Keratinocyte (primary cell): ENCODE results near the gene OSGIN1. TPM values are rescaled to one million over a fixed set of nuclear protein-coding genes. Genes with fewer than 3 reads are reported as not detected.

Experiments
- DNase-seq: peaks from one replicate; pipeline ENCODE4 v3.0.0-alpha.2; 2011; ENCODE audit warnings: low read depth, missing footprints, low spot score
- FAIRE-seq: peaks from 2 replicates; lab custom pipeline; 2011; peaks lifted over from hg19 to GRCh38; lab: Jason Lieb, UNC
- H2AFZ ChIP-seq: 2 replicates; pipeline ENCODE4 v1.6.0; 2012; ENCODE audit warnings: low read length, control low read depth, inconsistent platforms; ENCODE audit not compliant: control insufficient read depth
- H3K27ac ChIP-seq: 2 replicates; pipeline ENCODE4 v1.5.1; 2011; ENCODE audit warnings: low read length; ENCODE audit not compliant: control insufficient read depth, insufficient read depth
- H3K27me3 ChIP-seq: 3 replicates; pipeline ENCODE4 v1.6.0; 2011; ENCODE audit warnings: low read length; ENCODE audit not compliant: control insufficient read depth, insufficient read depth; ENCODE audit errors: extremely low read depth
- H3K36me3 ChIP-seq, 2 experiments: 2 replicates in 1 of 2; 3 replicates in 1 of 2; pipeline ENCODE4 v1.5.1; 2011; ENCODE audit warnings: low read length in 2 of 2, mild to moderate bottlenecking in 1 of 2; ENCODE audit not compliant: control insufficient read depth in 2 of 2, insufficient read depth in 2 of 2; ENCODE audit errors: extremely low read depth in 1 of 2
- H3K4me1 ChIP-seq: 3 replicates; pipeline ENCODE4 v1.5.1; 2011; ENCODE audit warnings: low read length; ENCODE audit not compliant: control insufficient read depth, insufficient read depth; ENCODE audit errors: extremely low read depth
- H3K4me2 ChIP-seq: 3 replicates; pipeline ENCODE4 v1.6.0; 2011; ENCODE audit warnings: low read depth, low read length; ENCODE audit not compliant: control insufficient read depth, insufficient read depth; ENCODE audit errors: extremely low read depth
- H3K4me3 ChIP-seq, 3 experiments: fragments of 200-600 bp in 1 of 3; sonication (generic) in 1 of 3; 2 replicates in 2 of 3; 3 replicates in 1 of 3; pipeline ENCODE4 v1.5.1; 2011 to 2016; ENCODE audit warnings: low read length in 3 of 3, mild to moderate bottlenecking in 3 of 3, control low read depth in 2 of 3, inconsistent platforms in 1 of 3, low read depth in 1 of 3, mixed read lengths in 1 of 3, mixed run types in 1 of 3, moderate library complexity in 1 of 3; ENCODE audit not compliant: control insufficient read depth in 2 of 3, insufficient read depth in 2 of 3; ENCODE audit errors: extremely low read depth in 1 of 3
- H3K79me2 ChIP-seq: 2 replicates; pipeline ENCODE4 v1.6.0; 2012; ENCODE audit warnings: low read length; ENCODE audit not compliant: control insufficient read depth, insufficient read depth
- H3K9ac ChIP-seq: 3 replicates; pipeline ENCODE4 v1.6.0; 2011; ENCODE audit warnings: low read length; ENCODE audit not compliant: control insufficient read depth, insufficient read depth; ENCODE audit errors: extremely low read depth
- H3K9me1 ChIP-seq: 3 replicates; pipeline ENCODE4 v1.6.0; 2011; ENCODE audit warnings: low read length; ENCODE audit not compliant: control insufficient read depth, insufficient read depth; ENCODE audit errors: extremely low read depth
- H3K9me3 ChIP-seq: 2 replicates; pipeline ENCODE4 v1.5.1; 2012; ENCODE audit warnings: low read depth, low read length; ENCODE audit not compliant: control insufficient read depth
- H4K20me1 ChIP-seq: 3 replicates; pipeline ENCODE4 v1.6.0; 2011; ENCODE audit warnings: low read length; ENCODE audit not compliant: control insufficient read depth, insufficient read depth; ENCODE audit errors: extremely low read depth
- CTCF ChIP-seq, 3 experiments: IDR thresholded peaks in 1 of 3; conservative IDR thresholded peaks in 1 of 3; optimal IDR thresholded peaks in 1 of 3; 2 replicates in 2 of 3; 3 replicates in 1 of 3; pipeline versions ENCODE3 to v1.5.1; 2011; ENCODE audit warnings: low read length in 3 of 3, mild to moderate bottlenecking in 3 of 3, moderate library complexity in 2 of 3, control low read depth in 1 of 3, inconsistent platforms in 1 of 3; ENCODE audit not compliant: insufficient read depth in 2 of 3; ENCODE audit errors: extremely low read depth in 1 of 3
- EZH2 ChIP-seq: IDR thresholded peaks from one replicate; pipeline ENCODE4 v1.6.1; 2012; ENCODE audit warnings: inconsistent platforms, mild to moderate bottlenecking, low read length, moderate library complexity
- dilution Hi-C: fragments of 300-500 bp; cut with MboI; formaldehyde crosslinking; loops from one replicate; pipeline ENCODE4 v1.7.0; 2020; ENCODE audit warnings: low sequenced_read_pairs; ENCODE audit not compliant: extremely low pct_ligation_motif_present
- polyA plus RNA-seq, 5 experiments: library from polyadenylated mRNA; depleted of rRNA in 3 of 5; stranded (reverse) in 3 of 5; stranded (forward) in 1 of 5; unstranded in 1 of 5; fragments of >200 nt; gene quantifications; 1 replicate in 1 of 5; 2 replicates in 3 of 5; 3 replicates in 1 of 5; pipeline versions ENCODE4 v1.2.1 to v1.2.3, GENCODE V29; 2011 to 2012; ENCODE audit warnings: missing spikeins in 2 of 5, low read depth in 1 of 5, low replicate concordance in 1 of 5

OSGIN1 gene
- polyA plus RNA-seq, 1 donor (not counting 4 experiments of a cell fraction or from before 2014, with no cell fraction given): 2.1 TPM

- Histone ChIP-seq H3K36me3 (no peaks in the 10 kb centered on the region), H3K9me3 (no peaks in the 10 kb centered on the region), H3K4me3 (no peak overlapping the region), H3K27me3 (peaks cover 24% of the 10 kb centered on the region), H3K4me1 (no peaks in the 10 kb centered on the region), H3K4me2 (no peak overlapping the region), H4K20me1 (no peaks in the 10 kb centered on the region), H3K27ac (no peak overlapping the region), H3K9me1 (no peaks in the 10 kb centered on the region), H3K9ac (no peak overlapping the region), H2AFZ (no peak overlapping the region), H3K79me2 (no peaks in the 10 kb centered on the region)
- dilution Hi-C loops: no loop called here
- TF ChIP-seq EZH2 (no peak), CTCF (optimal IDR thresholded peaks at IDR 0.05 in 1 of 3, IDR thresholded peaks at IDR 0.05 in 1 of 3, conservative IDR thresholded peaks at IDR 0.05 in 1 of 3; ENCODE audit: extremely low read depth in 1 of 3, insufficient read depth in 2 of 3, low read length in 3 of 3) (no peak)
- FAIRE-seq (no peak), DNase-seq (no peak)
Observed at GRCh38 chr16:83932955-83933673, 19.9 kb upstream of the OSGIN1 start.

GRCh38 chr16:83933885-83934683 is 19.0 kb upstream of the OSGIN1 start:
- no peak for DNase-seq
- no peaks in the 10 kb centered on the region for H3K4me1 ChIP-seq
- dilution Hi-C loops: no loop called here
- no peak overlapping the region for H3K27ac ChIP-seq
- H3K9ac ChIP-seq: no peak overlapping the region
- no peaks in the 10 kb centered on the region for H3K9me3 ChIP-seq
- H3K4me2 ChIP-seq: no peak overlapping the region
- FAIRE-seq: no peak
- TF ChIP-seq EZH2 (no peak), CTCF (optimal IDR thresholded peaks at IDR 0.05 in 1 of 3, IDR thresholded peaks at IDR 0.05 in 1 of 3, conservative IDR thresholded peaks at IDR 0.05 in 1 of 3; ENCODE audit: extremely low read depth in 1 of 3, insufficient read depth in 2 of 3, low read length in 3 of 3) (no peak)
- H3K79me2 ChIP-seq: no peaks in the 10 kb centered on the region
- no peak overlapping the region for H3K4me3 ChIP-seq
- peaks cover 24% of the 10 kb centered on the region for H3K27me3 ChIP-seq
- no peaks in the 10 kb centered on the region for H3K9me1 ChIP-seq
- no peak overlapping the region for H2AFZ ChIP-seq
- no peaks in the 10 kb centered on the region for H4K20me1 ChIP-seq
- no peaks in the 10 kb centered on the region for H3K36me3 ChIP-seq
